CD4-positive, alpha-beta T cell treated with Interleukin-17A for 1 hour (primary cell): ENCODE data around the gene SUCLG2.
"Not testable (repeated sequence)": the region's sequence is repeated elsewhere in the genome, so short reads cannot be mapped to it uniquely, and the experiment has no call there.

Source experiments
- DNase-seq: peaks from one replicate; pipeline ENCODE4 v3.0.0-alpha.2; 2020

The SUCLG2 gene

GRCh38 chr3:67605377-67605776, 49.0 kb downstream of the SUCLG2 start:
- DNase-seq: no peak

GRCh38 chr3:67602816-67603215, 51.6 kb downstream of the SUCLG2 start:
- no peak for DNase-seq

DNA sequence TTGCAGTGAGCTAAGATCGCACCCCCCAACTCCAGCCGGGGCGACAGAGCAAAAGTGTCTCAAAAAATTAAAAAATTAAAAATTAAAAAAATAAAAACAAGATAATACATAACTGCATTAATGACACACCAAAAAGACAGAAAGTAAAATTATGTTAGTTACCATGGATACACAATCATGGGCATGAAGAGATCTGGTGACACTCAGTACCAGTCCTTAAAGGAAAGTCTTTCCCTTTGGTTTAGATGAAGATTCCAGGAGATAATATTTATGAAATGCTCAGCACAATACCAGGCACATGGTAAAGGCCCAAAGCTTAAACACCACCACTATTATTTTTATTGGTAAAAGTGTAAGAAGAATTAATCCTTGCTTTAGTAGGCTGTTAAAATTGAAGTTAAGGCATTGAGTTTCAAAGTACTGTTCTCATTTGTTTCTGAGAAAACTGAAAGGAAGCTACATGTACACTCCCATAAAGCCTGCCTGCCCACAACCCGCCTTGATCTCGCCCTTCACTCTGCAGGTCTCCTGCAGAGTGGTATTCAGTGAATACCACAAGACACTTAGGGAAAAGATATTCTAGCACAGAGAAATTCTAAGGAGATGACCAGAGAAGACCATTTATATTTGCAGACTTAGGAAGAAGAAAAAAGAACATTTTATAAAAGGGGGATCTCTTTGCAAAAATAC, 52.3 kb downstream of the SUCLG2 start:
- DNase-seq: peak; percentile 42

DNA sequence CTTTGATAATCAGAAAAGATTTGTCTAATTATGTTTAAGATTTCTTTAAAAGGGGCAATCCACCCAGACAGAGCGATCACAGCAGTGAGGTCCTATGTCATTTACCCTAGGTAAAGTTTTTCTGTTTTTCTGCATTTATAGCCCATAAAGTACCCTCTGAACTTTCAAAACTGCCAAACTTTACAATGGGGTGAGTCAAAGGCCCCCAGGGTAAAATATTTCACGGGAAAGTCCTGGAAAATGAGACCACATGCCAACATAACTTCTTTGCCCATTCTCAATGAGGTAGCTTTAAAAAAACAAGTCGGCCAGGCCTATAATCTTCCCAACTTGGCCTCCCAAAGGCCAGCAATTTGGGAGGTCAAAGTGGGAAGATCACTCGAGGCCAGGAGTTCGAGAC, 53.0 kb downstream of the SUCLG2 start:
- DNase-seq: no peak

DNA sequence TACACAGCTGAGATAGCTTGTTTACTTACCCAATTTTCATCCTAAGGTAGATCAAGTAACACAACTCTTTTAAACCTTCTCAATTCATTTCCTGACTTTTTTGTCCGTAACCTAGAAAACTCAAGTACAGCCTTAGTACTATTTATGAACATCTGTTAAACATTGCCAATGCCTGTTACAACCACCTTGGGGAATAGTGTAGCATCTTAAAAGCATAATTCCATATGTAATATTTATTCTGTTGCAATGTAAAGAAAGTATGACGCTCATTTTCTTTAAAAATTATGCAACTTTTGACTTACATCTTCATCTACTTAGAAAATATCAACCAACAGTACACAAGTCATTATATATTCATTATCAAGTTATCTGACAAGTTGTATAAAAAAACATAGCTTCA, 54.6 kb downstream of the SUCLG2 start:
- no peak for DNase-seq

GRCh38 chr3:67598814-67599556, 55.4 kb downstream of the SUCLG2 start:
- no peak for DNase-seq

DNA sequence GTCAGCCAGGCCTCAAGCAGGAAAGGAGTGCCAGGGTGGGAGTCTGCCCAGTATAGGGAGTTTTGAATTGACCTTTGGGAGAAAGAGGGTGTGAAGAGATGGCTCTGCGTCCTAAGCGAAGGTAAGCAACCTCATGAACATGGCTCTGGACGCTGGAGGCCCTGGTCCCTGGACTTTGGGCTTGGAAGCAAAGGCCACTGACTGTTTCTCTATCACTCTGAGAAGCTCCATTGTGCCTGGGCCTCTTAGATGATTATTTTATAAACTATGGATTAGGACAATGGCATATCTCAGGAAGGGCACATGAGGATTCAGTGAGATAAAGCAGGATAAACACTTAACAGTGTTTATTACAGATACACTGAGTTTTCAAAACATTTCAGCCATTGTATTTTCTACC, 59.0 kb downstream of the SUCLG2 start:
- no peak for DNase-seq

- DNase-seq: peak; percentile 23
Measured at GRCh38 chr3:67593761-67594234, 60.6 kb downstream of the SUCLG2 start.

- DNase-seq: no peak
Measured at GRCh38 chr3:67592057-67592456, 62.4 kb downstream of the SUCLG2 start.

DNA sequence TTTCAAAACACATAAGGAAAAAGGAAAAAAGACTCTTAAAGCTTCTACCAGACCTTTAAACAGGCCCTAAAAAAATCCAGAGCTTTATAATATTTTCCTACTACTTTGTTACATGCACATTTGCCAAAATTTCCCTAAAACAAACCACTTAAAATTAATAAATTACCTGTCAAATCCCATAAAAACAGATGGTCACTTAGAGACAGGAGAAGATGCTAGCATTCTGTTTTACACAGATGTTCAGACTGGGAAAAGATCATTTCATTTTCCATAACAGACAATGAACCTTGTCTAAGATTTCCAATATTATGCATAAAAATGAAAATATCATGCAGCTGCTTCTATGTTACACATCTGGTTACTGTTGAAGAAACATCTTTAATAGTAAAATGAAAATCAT, 66.6 kb downstream of the SUCLG2 start:
- no peak for DNase-seq

GRCh38 chr3:67587301-67587700, 67.1 kb downstream of the SUCLG2 start:
- no peak for DNase-seq

- not testable (repeated sequence) for DNase-seq
Measured at GRCh38 chr3:67584608-67585007, 69.8 kb downstream of the SUCLG2 start.

DNA sequence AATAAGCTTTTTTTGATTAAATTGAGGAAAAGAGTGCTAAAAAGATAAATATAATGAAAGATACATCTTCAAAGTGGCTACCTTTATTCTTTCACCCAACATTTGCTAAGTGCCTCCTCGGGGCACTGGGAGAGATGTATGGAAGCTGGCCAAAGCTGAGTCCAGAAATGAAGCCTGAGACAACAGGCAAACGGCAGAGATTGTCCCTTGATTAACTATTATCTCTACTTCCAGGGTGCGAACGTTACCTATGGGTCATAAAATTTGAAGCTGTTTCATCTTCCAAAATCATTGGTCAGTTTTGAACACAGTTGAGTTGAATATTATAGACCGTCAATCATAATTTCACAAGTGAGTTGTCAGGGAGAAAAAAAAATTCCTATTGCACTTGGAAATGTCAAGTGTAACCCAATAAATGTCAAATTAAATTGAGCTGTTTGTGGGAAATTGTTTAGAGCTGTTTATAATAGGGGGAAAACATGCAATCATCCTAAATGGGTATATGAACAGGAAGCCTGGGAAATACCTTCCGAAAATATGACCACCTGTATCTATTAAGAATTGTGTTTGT, 73.9 kb downstream of the SUCLG2 start:
- DNase-seq: no peak

DNA sequence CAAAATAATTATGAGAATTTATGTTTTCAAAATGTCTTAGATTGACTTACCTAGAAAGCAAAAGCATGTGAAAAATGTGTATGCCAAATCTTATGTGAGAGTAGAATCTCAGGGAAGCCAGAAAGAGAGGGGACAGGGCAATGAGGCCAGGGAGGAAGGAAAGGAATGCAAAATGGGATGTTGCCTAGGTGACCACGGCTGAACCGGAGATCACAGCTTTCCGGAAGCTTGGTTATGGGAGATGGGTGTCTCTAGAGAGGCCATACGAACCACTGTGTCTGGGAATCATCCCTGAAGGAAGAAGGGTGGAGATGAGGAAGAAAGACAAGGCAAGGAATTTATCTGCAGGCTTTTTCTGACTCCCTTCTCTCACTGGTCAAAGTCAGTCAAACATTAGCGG, 76.0 kb downstream of the SUCLG2 start:
- DNase-seq: no peak

- DNase-seq: no peak
Measured at GRCh38 chr3:67576441-67576840, 78.0 kb downstream of the SUCLG2 start.

DNA sequence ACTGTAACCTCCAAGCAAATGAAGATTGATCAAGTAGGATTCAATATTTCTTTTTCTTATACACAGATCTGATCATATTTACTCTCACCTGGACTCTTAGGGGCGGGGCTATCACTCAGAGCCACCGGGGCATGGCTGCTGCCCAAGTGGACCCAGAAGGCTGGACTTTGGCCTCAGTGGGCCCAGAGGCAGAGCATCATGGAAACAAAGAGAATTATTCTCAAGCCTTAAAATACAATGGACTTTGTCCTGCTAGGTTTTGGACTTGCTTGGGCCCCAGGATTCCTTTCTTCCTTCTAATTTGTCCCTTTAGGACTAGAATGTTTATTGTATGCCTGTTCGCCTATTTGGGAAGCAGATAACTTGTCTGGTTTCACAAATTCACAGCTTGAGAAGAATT, 85.1 kb downstream of the SUCLG2 start:
- no peak for DNase-seq

DNA sequence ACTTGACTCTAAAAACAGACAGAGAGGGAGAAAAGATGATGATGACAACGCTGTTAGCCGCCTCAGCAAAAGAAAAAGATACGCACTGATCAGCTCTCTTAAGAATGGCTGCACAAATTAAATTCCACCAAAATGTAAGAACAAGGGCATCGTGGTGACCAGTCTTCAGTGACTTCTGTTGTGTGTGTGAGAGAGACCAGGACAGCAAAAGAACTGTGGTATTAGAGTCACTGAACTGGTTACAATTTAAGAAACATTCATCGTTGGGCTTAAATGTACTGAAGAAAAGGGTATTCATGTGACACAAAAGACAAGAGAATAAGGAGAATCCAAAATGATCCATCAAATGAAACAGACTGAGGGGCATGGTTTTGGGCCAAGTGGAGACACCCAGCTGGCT, 86.5 kb downstream of the SUCLG2 start:
- DNase-seq: no peak

GRCh38 chr3:67564973-67565372, 89.4 kb downstream of the SUCLG2 start:
- no peak for DNase-seq

DNA sequence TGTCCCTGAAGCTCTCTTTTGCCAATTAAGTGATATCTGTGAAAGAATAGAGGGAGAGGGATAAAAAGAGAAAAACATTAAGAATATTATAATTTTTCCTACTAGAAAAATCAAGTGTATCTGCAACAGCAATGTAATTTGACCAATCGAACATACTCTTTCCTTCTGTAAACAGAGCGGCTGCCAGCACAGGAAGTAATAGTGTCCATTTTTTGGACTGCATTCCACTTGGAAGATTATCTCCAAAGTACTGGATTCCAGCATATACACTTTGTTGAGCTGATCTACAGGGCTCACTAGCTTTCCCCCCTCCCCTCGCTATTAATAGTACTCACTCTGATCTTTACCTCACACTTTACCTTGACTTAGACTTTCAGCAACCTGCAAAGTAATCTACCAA, 90.4 kb downstream of the SUCLG2 start:
- no peak for DNase-seq

DNA sequence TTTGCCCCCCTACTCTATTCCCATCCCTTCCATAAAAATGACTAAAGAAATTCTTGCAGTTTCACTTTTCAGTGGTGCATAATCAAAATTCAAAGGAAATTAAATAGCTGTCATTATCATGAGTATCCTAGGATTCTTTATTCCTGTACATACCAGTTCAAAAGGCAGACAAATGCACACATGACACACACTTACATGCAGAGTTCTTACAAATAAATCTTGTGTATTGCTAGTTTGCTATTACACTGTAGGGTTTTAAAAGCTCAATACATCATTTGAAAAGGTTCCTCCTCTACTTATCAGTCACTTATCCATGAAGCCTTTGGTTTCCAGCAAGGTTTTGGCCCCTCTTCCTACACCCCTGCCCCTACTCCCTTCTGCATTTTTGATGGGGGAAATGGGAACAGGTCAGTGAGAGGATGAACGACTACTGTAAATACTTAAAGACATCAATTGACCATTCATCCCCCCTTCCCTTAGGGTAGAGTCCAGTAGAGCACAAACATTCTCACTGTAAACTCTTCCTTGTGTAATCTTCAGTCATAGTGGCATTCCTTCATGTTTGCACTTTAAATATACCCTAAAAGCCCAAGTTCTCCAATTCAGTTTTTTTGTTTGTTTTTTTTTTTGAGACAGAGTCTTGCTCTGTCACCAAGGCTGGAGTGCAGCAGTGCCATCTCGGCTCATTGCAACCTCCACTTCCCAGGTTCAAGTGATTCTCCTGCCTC, 92.6 kb downstream of the SUCLG2 start:
- no peak for DNase-seq

DNA sequence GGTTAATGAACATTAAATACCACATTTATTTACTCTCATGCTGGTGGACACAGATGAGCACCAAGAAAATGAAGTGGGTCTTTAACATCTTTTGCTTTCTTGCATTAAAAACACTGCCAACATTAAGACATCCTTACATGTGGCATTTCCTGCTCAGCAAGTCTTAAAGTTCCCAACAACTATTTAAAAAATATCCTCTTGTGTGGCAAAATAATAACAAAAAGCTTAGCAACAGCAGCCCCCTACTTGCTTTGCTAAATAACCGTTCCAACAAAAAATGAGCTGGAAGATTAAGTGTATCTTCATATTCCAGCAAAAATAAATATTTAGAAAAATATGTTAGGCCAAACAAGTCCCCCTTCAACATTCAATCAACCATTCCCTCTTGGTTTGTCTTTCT, 93.1 kb downstream of the SUCLG2 start:
- DNase-seq: no peak

DNA sequence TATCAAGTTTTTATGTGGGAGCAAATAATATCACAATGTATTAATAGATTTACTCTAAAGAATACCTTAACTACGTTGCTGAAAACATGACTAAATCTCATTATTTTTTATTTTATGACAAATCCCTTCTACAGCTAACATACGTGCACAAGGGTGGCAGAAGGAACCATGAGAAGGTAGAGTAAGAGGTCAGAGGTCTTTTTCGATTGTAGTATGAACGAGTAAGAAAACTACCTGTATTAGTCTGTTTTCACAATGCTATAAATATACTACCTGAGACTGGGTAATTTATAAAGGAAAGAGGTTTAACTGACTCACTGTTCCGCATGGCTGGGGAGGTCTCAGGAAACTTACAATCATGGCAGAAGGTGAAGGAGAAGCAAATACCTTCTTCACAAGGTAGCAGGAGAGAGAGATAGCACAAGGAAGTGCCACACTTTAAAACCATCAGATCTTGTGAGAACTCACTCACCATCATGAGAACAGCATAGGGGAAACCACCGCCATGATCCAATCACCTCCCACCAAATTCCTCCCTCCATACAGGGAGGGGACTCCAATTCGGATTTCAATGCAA, 95.3 kb downstream of the SUCLG2 start:
- no peak for DNase-seq

GRCh38 chr3:67558426-67558825, 96.0 kb downstream of the SUCLG2 start:
- DNase-seq: no peak
